Trophoblast cell (in vitro differentiated cells and primary cell): Measurements from ENCODE around the gene RRAGA.
A peak's percentile ranks its signal among the peaks of the same experiment; 100 is the strongest.

Experiments used
- DNase-seq, 2 donors: peaks; one replicate each; pipeline ENCODE4 v3.0.0-alpha.2; 2016
- H2AFZ ChIP-seq: 2 replicates; pipeline ENCODE4 v1.6.1; 2013; ENCODE audit warnings: low read length, moderate library complexity, mild to moderate bottlenecking; ENCODE audit not compliant: insufficient read depth, poor library complexity
- H2AK5ac ChIP-seq: 2 replicates; pipeline ENCODE4 v1.6.1; 2013; ENCODE audit warnings: mild to moderate bottlenecking, low read length
- H2BK120ac ChIP-seq: 2 replicates; pipeline ENCODE4 v1.6.1; 2013; ENCODE audit warnings: low read length, mild to moderate bottlenecking, moderate library complexity; ENCODE audit not compliant: insufficient read depth, poor library complexity
- H2BK12ac ChIP-seq: 2 replicates; pipeline ENCODE4 v1.6.1; 2013; ENCODE audit warnings: mild to moderate bottlenecking, low read length, moderate library complexity
- H2BK5ac ChIP-seq: 2 replicates; pipeline ENCODE4 v1.6.1; 2013; ENCODE audit warnings: low read length, low read depth, moderate library complexity, mild to moderate bottlenecking; ENCODE audit not compliant: poor library complexity
- H3K14ac ChIP-seq: 2 replicates; pipeline ENCODE4 v1.6.1; 2013; ENCODE audit warnings: mild to moderate bottlenecking, low read length
- H3K18ac ChIP-seq: 2 replicates; pipeline ENCODE4 v1.6.1; 2013; ENCODE audit warnings: mild to moderate bottlenecking, low read length
- H3K23ac ChIP-seq: 2 replicates; pipeline ENCODE4 v1.6.1; 2013; ENCODE audit warnings: low read length
- H3K27ac ChIP-seq: 2 replicates; pipeline ENCODE4 v1.5.1; 2013; ENCODE audit warnings: low read depth, mild to moderate bottlenecking, inconsistent platforms, low read length, moderate library complexity
- H3K27me3 ChIP-seq: 2 replicates; pipeline ENCODE4 v1.6.1; 2013; ENCODE audit warnings: inconsistent platforms, mild to moderate bottlenecking, low read length, moderate library complexity; ENCODE audit not compliant: insufficient read depth
- H3K36me3 ChIP-seq, 2 experiments: 1 replicate in 1 of 2; 2 replicates in 1 of 2; pipeline ENCODE4 v1.6.1; 2013; ENCODE audit warnings: low read length in 2 of 2, mild to moderate bottlenecking in 2 of 2, moderate library complexity in 1 of 2; ENCODE audit not compliant: insufficient read depth in 2 of 2, control insufficient read depth in 1 of 2
- H3K4ac ChIP-seq: 2 replicates; pipeline ENCODE4 v1.6.1; 2013; ENCODE audit warnings: low read depth, mild to moderate bottlenecking, low read length, moderate library complexity
- H3K4me1 ChIP-seq, 2 experiments: 1 replicate in 1 of 2; 2 replicates in 1 of 2; pipeline ENCODE4 v1.6.1; 2013; ENCODE audit warnings: low read length in 2 of 2, mild to moderate bottlenecking in 2 of 2, moderate library complexity in 1 of 2; ENCODE audit not compliant: insufficient read depth in 2 of 2, control insufficient read depth in 1 of 2
- H3K4me2 ChIP-seq: 2 replicates; pipeline ENCODE4 v1.6.1; 2013; ENCODE audit warnings: inconsistent platforms, mild to moderate bottlenecking, low read length, moderate library complexity
- H3K4me3 ChIP-seq: 2 replicates; pipeline ENCODE4 v1.5.1; 2013; ENCODE audit warnings: mild to moderate bottlenecking, low read depth, low read length, inconsistent platforms
- H3K79me1 ChIP-seq: one replicate; pipeline ENCODE4 v1.6.1; 2013; ENCODE audit warnings: low read length
- H3K79me2 ChIP-seq: 2 replicates; pipeline ENCODE4 v1.6.1; 2013; ENCODE audit warnings: low read length, mild to moderate bottlenecking; ENCODE audit not compliant: control insufficient read depth, insufficient read depth, poor library complexity
- H3K9ac ChIP-seq: 2 replicates; pipeline ENCODE4 v1.6.1; 2013; ENCODE audit warnings: mild to moderate bottlenecking, low read length
- H3K9me3 ChIP-seq: 2 replicates; pipeline ENCODE4 v1.6.1; 2013; ENCODE audit warnings: low read depth, mild to moderate bottlenecking, control low read depth, inconsistent platforms, low read length; ENCODE audit not compliant: insufficient read depth
- H4K12ac ChIP-seq: 2 replicates; pipeline ENCODE4 v1.6.1; 2013; ENCODE audit warnings: low read depth, mild to moderate bottlenecking, low read length, moderate library complexity
- H4K8ac ChIP-seq: 2 replicates; pipeline ENCODE4 v1.6.1; 2013; ENCODE audit warnings: low read depth, mild to moderate bottlenecking, low read length, moderate library complexity
- H4K91ac ChIP-seq: one replicate; pipeline ENCODE4 v1.6.1; 2013; ENCODE audit warnings: low read depth, mild to moderate bottlenecking, low read length, moderate library complexity
- WGBS: extraction: QIAGEN DNeasy Blood & Tissue Kit; methylation state at CpG from one replicate; pipeline ENCODE4 v1.1.7; 2013; ENCODE audit warnings: missing lambda C conversion rate; ENCODE audit not compliant: insufficient read length, insufficient coverage; ENCODE audit errors: extremely low coverage; 5-methylcytosine and 5-hydroxymethylcytosine counted together

The RRAGA gene

DNA sequence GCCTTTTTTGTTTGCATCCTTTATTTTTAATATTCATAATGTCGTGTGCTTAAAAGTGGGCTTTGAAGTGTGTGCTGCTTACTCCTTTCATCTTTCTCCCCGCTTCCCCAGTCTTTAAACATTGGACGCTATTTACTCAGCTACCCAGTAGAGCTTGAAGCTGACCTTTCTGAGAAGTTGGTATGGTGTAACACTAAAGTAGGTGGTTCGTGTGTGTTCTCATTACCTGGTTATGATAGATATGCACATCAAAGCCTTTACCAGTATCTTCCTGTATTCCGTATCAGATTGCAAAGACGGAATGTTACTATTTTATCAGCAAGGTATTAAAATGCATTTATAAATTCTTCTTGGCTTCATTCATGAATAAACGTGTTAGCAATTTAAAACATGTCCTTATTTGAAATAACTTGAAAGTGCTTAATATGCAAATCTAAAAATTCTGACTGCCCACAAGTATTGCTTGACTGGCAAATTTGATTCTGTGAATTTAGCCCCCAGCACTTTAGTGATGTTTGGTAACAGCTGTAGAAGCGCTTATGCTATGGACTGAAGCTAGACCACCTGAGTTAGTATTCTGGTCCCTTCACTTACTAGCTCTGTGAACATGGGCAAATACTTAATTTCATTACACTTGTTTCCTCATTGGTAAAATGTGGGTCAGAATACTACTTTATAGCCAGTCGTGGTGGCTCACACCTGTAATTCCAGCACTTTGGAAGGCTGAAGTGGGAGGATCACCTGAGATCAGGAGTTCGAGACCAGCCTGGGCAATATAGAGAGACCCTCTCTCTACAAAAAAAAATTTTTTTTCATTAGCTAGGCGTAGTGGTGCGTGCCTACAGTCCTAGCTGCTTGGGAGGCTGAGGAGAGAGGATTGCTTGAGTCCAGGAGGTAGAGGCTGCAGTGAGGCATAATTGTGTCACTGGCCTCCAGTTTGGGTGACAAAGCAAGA lies 1.7 kb downstream of the RRAGA start:
- Histone ChIP-seq H3K9me3 (no peaks in the 10 kb centered on the region), H3K4me2 (peak overlapping the region; percentile 95), H3K18ac (no peak overlapping the region), H3K9ac (no peak overlapping the region), H3K4me1 (peaks cover 5 to 13% of the 10 kb centered on the region in 2 experiments), H3K4ac (peak overlapping the region; percentile 83), H3K27ac (no peak overlapping the region), H4K12ac (peak overlapping the region; percentile 9), H3K36me3 (peaks cover 0 to 2% of the 10 kb centered on the region in 2 experiments), H3K79me1 (peaks cover 10% of the 10 kb centered on the region), H2BK12ac (no peak overlapping the region), H2AK5ac (no peak overlapping the region), H3K27me3 (no peaks in the 10 kb centered on the region), H3K14ac (no peak overlapping the region), H4K8ac (no peak overlapping the region), H2BK120ac (no peak overlapping the region), H3K23ac (no peak overlapping the region), H3K4me3 (no peak overlapping the region), H2BK5ac (no peak overlapping the region), H3K79me2 (peaks cover 13% of the 10 kb centered on the region), H4K91ac (no peak overlapping the region), H2AFZ (no peak overlapping the region)
- no CpG with 5 or more reads among the region's 12 CpGs for WGBS
- peak; percentile 27 to 75 for DNase-seq

- Histone ChIP-seq H4K91ac (no peak overlapping the region), H3K27me3 (no peaks in the 10 kb centered on the region), H3K4me3 (no peak overlapping the region), H3K4ac (no peak overlapping the region), H3K14ac (no peak overlapping the region), H3K9ac (no peak overlapping the region), H2BK120ac (no peak overlapping the region), H2BK12ac (no peak overlapping the region), H3K4me1 (no peaks in the 10 kb centered on the region), H4K12ac (no peak overlapping the region), H3K79me1 (no peaks in the 10 kb centered on the region), H3K36me3 (peaks cover 6 to 10% of the 10 kb centered on the region in 2 experiments), H2AFZ (no peak overlapping the region), H4K8ac (no peak overlapping the region), H3K27ac (no peak overlapping the region), H2BK5ac (no peak overlapping the region), H3K18ac (no peak overlapping the region), H2AK5ac (no peak overlapping the region), H3K23ac (no peak overlapping the region), H3K4me2 (no peak overlapping the region), H3K9me3 (no peaks in the 10 kb centered on the region), H3K79me2 (no peaks in the 10 kb centered on the region)
- no peak for DNase-seq
Measured at GRCh38 chr9:19057033-19057432, 7.8 kb downstream of the RRAGA start.

GRCh38 chr9:19074229-19074628 lies 25.0 kb downstream of the RRAGA start:
- no CpG with 5 or more reads among the region's 2 CpGs for WGBS
- Histone ChIP-seq H4K91ac (no peak overlapping the region), H3K79me1 (no peaks in the 10 kb centered on the region), H3K4me2 (no peak overlapping the region), H3K27ac (no peak overlapping the region), H4K8ac (no peak overlapping the region), H3K79me2 (no peaks in the 10 kb centered on the region), H3K14ac (no peak overlapping the region), H3K4me1 (no peaks in the 10 kb centered on the region), H2AK5ac (no peak overlapping the region), H3K18ac (no peak overlapping the region), H2AFZ (no peak overlapping the region), H2BK12ac (no peak overlapping the region), H3K9ac (no peak overlapping the region), H2BK120ac (no peak overlapping the region), H2BK5ac (no peak overlapping the region), H3K36me3 (peaks cover 30 to 33% of the 10 kb centered on the region in 2 experiments), H3K4me3 (no peak overlapping the region), H4K12ac (no peak overlapping the region), H3K23ac (no peak overlapping the region), H3K4ac (no peak overlapping the region), H3K27me3 (no peaks in the 10 kb centered on the region), H3K9me3 (no peaks in the 10 kb centered on the region)
- no peak for DNase-seq

DNA sequence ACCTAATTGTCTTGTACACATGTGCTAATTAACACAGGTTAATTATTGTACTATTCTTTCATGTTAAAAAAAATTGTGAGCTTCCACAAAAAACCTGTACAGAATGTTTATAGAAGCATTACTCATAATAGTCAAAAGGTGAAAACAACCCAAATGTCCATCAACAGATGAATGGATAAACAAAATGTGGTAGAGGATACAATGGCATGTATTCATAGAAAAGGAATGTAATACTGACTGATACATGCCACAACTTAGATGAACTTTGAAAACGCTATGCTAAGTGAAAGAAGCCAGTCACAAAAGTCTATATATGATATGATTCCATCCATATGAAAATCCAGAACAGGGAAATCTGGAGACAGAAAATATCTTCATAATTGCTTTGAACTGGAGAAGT lies 25.6 kb downstream of the RRAGA start:
- Histone ChIP-seq H4K91ac (no peak overlapping the region), H3K23ac (no peak overlapping the region), H2AFZ (no peak overlapping the region), H4K8ac (no peak overlapping the region), H3K9me3 (no peaks in the 10 kb centered on the region), H3K79me1 (no peaks in the 10 kb centered on the region), H2BK120ac (no peak overlapping the region), H3K36me3 (peaks cover 27 to 30% of the 10 kb centered on the region in 2 experiments), H2AK5ac (no peak overlapping the region), H3K9ac (no peak overlapping the region), H3K27ac (no peak overlapping the region), H3K79me2 (no peaks in the 10 kb centered on the region), H3K14ac (no peak overlapping the region), H2BK5ac (no peak overlapping the region), H2BK12ac (no peak overlapping the region), H4K12ac (no peak overlapping the region), H3K4me2 (no peak overlapping the region), H3K27me3 (no peaks in the 10 kb centered on the region), H3K4ac (no peak overlapping the region), H3K18ac (no peak overlapping the region), H3K4me3 (no peak overlapping the region), H3K4me1 (no peaks in the 10 kb centered on the region)
- no CpG with 5 or more reads among the region's 1 CpG for WGBS
- no peak for DNase-seq
